Measurements from ENCODE around the gene KIDINS220. TPM values are rescaled to one million over a fixed set of nuclear protein-coding genes. Genes with fewer than 3 reads are reported as not detected.

Gene KIDINS220
- total RNA-seq = 10 to 100 TPM; 38.0 to 39.4 TPM

GRCh38 chr2:8836971-8837794 is at the start of gene KIDINS220:
Gene KIDINS220, minus strand, starts transcription at chr2:8837613. Its CDS starts 10,520 bp downstream, at chr2:8827093.
- POLR2A ChIA-PET = interaction anchor here (0.7 kb wide), 2 partner anchors 155 to 1768 kb away, joined by 3 to 4 read pairs; partner anchors contain the start of gene ID2
- H3K27ac Mint-ChIP-seq = peak within 1 kb of the TSS; percentile 100

DNA sequence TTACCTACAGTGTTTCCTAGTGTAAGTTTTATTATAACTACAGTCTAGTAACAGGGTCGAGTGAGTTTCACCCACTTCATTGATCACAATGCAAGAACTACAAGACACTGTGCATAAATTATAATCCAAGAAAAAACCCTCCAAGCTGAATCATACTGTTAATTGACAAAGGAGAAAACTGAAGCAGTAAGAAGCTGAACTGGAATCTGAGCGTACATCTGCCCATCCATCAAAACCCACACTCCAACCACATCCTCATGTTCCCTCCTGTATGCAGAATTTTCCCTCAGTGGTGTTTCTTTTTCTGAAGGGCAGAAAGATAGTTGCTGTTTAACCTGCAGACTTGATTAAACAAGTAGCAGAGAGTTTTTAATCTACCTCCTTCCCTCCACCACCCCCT is 49.5 kb upstream of the KIDINS220 start:
- H3K4me3 Mint-ChIP-seq = no peak overlapping the region
- H3K9me3 Mint-ChIP-seq = no peaks in the 10 kb centered on the region
- no peak overlapping the region for H3K27ac Mint-ChIP-seq
- no peaks in the 10 kb centered on the region for H3K36me3 Mint-ChIP-seq
- no peak for DNase-seq
- H3K4me1 Mint-ChIP-seq = peaks cover 3% of the 10 kb centered on the region
- H3K27me3 Mint-ChIP-seq = peaks cover 2% of the 10 kb centered on the region
- POLR2A ChIA-PET = no interaction called here
- ATAC-seq (ENCODE audit: low read depth) = no peak

More at GRCh38 chr2:8836971-8837794, at the start of gene KIDINS220:
- peak within 1 kb of the TSS; percentile 99 for H3K4me3 Mint-ChIP-seq
- no peaks in the 10 kb centered on the region for H3K9me3 Mint-ChIP-seq
- peaks cover 17% of the 10 kb centered on the region for H3K36me3 Mint-ChIP-seq
- H3K4me1 Mint-ChIP-seq = peaks cover 29% of the 10 kb centered on the region
- ATAC-seq (ENCODE audit: low read depth) = peak; percentile 87
- H3K27me3 Mint-ChIP-seq = no peaks in the 10 kb centered on the region
- peak; percentile 85 for DNase-seq

GRCh38 chr2:8886202-8886518 is 48.7 kb upstream of the KIDINS220 start:
- peaks cover 3% of the 10 kb centered on the region for H3K4me1 Mint-ChIP-seq
- no peak overlapping the region for H3K4me3 Mint-ChIP-seq
- H3K27ac Mint-ChIP-seq = no peak overlapping the region
- H3K9me3 Mint-ChIP-seq = no peaks in the 10 kb centered on the region
- no peak for ATAC-seq (ENCODE audit: low read depth)
- POLR2A ChIA-PET = no interaction called here
- no peak for DNase-seq
- peaks cover 2% of the 10 kb centered on the region for H3K27me3 Mint-ChIP-seq
- H3K36me3 Mint-ChIP-seq = no peaks in the 10 kb centered on the region

DNA sequence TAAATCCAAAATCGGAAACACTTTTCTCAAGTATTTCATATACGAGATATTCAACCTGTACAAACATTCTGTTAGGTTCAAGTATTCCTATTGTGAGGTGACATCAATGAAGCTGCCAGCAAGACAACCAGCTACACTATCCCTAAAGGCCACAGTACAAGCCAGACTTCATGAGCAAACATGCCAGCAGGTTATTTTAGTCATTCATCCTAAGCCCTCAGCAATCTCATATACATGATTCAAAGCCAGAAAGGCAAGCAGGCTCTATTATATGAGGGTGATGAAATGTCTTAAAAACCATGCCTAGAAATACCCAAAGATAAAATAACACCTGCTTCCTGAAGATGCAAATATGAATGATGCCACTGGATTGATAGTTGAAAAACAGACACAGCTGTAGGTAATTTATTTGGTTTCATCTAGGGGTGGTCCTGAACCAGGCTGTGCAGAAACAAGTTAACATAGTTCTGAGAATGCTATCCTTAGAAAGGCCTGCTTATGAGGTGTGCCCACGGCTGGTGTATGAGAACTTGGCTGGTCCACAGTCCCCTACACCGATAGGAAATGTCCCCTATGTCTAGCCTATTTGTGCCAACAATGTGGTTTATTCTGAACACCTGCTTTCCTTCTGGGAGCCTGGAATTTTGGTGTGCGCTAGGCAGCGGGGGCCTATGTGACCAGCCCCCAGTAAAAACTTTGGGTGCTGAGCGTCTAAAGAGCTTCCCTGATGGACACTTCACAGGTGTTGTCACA is 48.2 kb upstream of the KIDINS220 start:
- peaks cover 3% of the 10 kb centered on the region for H3K4me1 Mint-ChIP-seq

GRCh38 chr2:8884812-8885211 is 47.4 kb upstream of the KIDINS220 start:
- H3K4me3 Mint-ChIP-seq = no peak overlapping the region
- no peaks in the 10 kb centered on the region for H3K36me3 Mint-ChIP-seq
- ATAC-seq (ENCODE audit: low read depth) (no peak), DNase-seq (no peak)
- no peaks in the 10 kb centered on the region for H3K9me3 Mint-ChIP-seq
- POLR2A ChIA-PET = no interaction called here
- no peak overlapping the region for H3K27ac Mint-ChIP-seq
- H3K4me1 Mint-ChIP-seq = peaks cover 3% of the 10 kb centered on the region
- H3K27me3 Mint-ChIP-seq = no peaks in the 10 kb centered on the region

More for the DNA sequence above, 48.2 kb upstream of the KIDINS220 start:
- DNase-seq = no peak
- Mint-ChIP-seq H3K9me3 (no peaks in the 10 kb centered on the region), H3K27me3 (no peaks in the 10 kb centered on the region), H3K36me3 (no peaks in the 10 kb centered on the region), H3K4me3 (no peak overlapping the region), H3K27ac (no peak overlapping the region)
- POLR2A ChIA-PET = no interaction called here
- no peak for ATAC-seq (ENCODE audit: low read depth)

DNA sequence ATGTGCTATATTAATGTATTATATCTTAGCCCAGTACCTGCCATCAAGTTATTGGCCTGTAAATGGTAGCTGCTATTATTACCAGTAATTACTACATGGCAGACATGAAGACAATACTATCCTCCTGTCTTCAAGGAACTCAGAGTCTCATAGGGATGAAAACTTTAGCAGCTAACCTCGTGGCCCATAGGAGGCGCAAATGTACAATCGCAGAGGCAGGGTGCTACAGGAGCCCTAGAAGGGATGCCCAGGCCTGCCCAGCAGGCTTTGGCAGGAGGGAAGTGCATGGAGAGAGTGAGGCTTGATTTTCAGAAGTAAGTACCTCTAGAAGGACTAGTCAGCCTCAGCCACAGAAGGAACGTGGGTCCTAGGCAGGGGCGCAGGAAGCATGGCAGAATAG is 44.7 kb upstream of the KIDINS220 start:
- Mint-ChIP-seq H3K27ac (no peak overlapping the region), H3K27me3 (no peaks in the 10 kb centered on the region), H3K4me3 (no peak overlapping the region), H3K4me1 (peaks cover 3% of the 10 kb centered on the region), H3K36me3 (no peaks in the 10 kb centered on the region), H3K9me3 (no peaks in the 10 kb centered on the region)
- DNase-seq (no peak), ATAC-seq (ENCODE audit: low read depth) (no peak)
- POLR2A ChIA-PET = no interaction called here

GRCh38 chr2:8877894-8878293 is 40.5 kb upstream of the KIDINS220 start:
- Mint-ChIP-seq H3K9me3 (no peaks in the 10 kb centered on the region), H3K36me3 (no peaks in the 10 kb centered on the region), H3K27me3 (peaks cover 2% of the 10 kb centered on the region), H3K4me1 (no peaks in the 10 kb centered on the region), H3K4me3 (no peak overlapping the region), H3K27ac (no peak overlapping the region)
- POLR2A ChIA-PET = interaction anchor here (0.6 kb wide), 1 partner anchor 1588 kb away, joined by 3 read pairs; no protein-coding TSS in a partner anchor
- no peak for DNase-seq
- ATAC-seq (ENCODE audit: low read depth) = no peak

DNA sequence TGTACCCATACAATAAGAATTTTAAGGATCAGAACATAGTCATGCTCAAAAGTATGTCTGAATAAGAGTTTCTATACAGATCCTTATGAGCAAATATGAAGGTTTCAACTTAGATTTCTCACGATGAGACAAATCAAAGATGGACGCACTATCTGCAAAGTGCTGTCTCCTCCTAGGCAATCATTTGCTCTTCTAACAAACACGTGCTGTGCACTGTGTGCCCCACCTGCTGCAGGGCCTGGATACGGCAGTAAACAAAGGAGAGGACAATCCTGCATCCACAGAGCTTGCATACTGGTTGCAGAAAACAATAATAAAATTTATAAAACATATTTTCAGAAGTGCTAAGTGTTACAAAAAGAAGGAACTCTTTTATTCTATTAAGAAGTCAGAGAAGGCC is 39.9 kb upstream of the KIDINS220 start:
- H3K4me1 Mint-ChIP-seq = no peaks in the 10 kb centered on the region
- no peak overlapping the region for H3K4me3 Mint-ChIP-seq
- H3K36me3 Mint-ChIP-seq = no peaks in the 10 kb centered on the region
- ATAC-seq (ENCODE audit: low read depth) (no peak), DNase-seq (no peak)
- POLR2A ChIA-PET = interaction anchor here (0.6 kb wide), 1 partner anchor 1588 kb away, joined by 3 read pairs; no protein-coding TSS in a partner anchor
- H3K27me3 Mint-ChIP-seq = peaks cover 3% of the 10 kb centered on the region
- no peaks in the 10 kb centered on the region for H3K9me3 Mint-ChIP-seq
- H3K27ac Mint-ChIP-seq = no peak overlapping the region

GRCh38 chr2:8876628-8877027 is 39.2 kb upstream of the KIDINS220 start:
- no peak overlapping the region for H3K4me3 Mint-ChIP-seq
- POLR2A ChIA-PET = no interaction called here
- H3K27me3 Mint-ChIP-seq = peaks cover 3% of the 10 kb centered on the region
- no peaks in the 10 kb centered on the region for H3K4me1 Mint-ChIP-seq
- ATAC-seq (ENCODE audit: low read depth) (no peak), DNase-seq (no peak)
- no peaks in the 10 kb centered on the region for H3K9me3 Mint-ChIP-seq
- no peaks in the 10 kb centered on the region for H3K36me3 Mint-ChIP-seq
- H3K27ac Mint-ChIP-seq = no peak overlapping the region

- Mint-ChIP-seq H3K4me1 (no peaks in the 10 kb centered on the region), H3K36me3 (no peaks in the 10 kb centered on the region), H3K4me3 (no peak overlapping the region), H3K9me3 (no peaks in the 10 kb centered on the region), H3K27me3 (peaks cover 3% of the 10 kb centered on the region), H3K27ac (no peak overlapping the region)
- no peak for ATAC-seq (ENCODE audit: low read depth)
- POLR2A ChIA-PET = no interaction called here
- no peak for DNase-seq
Observed at GRCh38 chr2:8872821-8873432, 35.5 kb upstream of the KIDINS220 start.

DNA sequence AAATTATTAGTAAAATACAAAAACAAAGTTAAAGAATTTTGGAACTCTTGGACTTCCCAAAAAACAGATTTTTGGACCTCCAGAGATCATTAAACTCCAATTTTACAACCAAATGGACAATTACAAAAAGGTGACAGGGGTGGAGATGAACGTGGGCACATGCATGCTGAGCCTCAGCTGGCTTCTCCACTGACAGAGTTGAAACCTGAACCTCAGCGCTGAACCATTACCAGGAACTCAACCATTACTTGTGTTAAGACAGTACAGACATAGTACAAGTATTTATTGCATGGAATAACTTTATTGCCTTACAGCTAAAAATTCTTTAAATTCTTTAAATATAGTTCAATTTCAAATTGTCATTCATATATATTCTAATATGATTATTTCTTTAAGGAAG is 33.0 kb upstream of the KIDINS220 start:
- Mint-ChIP-seq H3K9me3 (no peaks in the 10 kb centered on the region), H3K27ac (no peak overlapping the region), H3K4me1 (no peaks in the 10 kb centered on the region), H3K4me3 (no peak overlapping the region), H3K36me3 (no peaks in the 10 kb centered on the region), H3K27me3 (peaks cover 3% of the 10 kb centered on the region)
- no peak for ATAC-seq (ENCODE audit: low read depth)
- POLR2A ChIA-PET = no interaction called here
- DNase-seq = no peak

GRCh38 chr2:8867363-8867762 is 29.9 kb upstream of the KIDINS220 start:
- POLR2A ChIA-PET = no interaction called here
- no peak overlapping the region for H3K4me3 Mint-ChIP-seq
- no peak for DNase-seq
- H3K36me3 Mint-ChIP-seq = no peaks in the 10 kb centered on the region
- H3K27me3 Mint-ChIP-seq = peaks cover 5% of the 10 kb centered on the region
- H3K27ac Mint-ChIP-seq = no peak overlapping the region
- H3K4me1 Mint-ChIP-seq = no peaks in the 10 kb centered on the region
- ATAC-seq (ENCODE audit: low read depth) = no peak
- no peaks in the 10 kb centered on the region for H3K9me3 Mint-ChIP-seq

DNA sequence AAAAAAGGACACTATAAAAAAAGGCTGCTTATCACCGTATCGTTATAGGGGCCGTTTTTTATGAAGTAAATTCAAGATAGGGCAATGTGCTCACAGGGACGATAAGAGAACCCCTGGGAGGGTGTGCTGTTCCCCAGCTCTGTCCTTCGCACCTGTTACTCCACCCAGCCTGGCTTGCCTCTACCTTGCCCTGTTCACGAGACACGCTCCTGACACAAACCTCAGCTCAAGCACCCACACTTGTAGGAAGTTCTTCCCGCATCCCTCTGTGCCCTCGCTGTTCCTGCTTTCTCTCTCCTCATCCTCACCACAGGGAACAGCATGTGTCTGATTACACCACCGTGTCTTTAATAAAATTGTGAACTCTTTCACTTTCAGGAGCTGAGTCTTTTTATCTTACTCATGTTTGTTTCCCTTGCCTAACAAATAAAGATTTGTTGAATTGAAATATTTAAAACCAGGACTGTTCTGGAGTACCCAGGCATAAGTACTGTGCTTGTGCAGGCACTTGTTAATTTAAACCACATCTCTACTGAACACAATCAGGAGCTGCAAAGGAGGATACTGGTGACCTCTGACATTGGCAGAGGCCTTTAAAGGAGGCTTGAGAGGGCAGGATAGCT is 26.0 kb upstream of the KIDINS220 start:
- POLR2A ChIA-PET = no interaction called here
- no peak overlapping the region for H3K4me3 Mint-ChIP-seq
- H3K36me3 Mint-ChIP-seq = no peaks in the 10 kb centered on the region
- no peak overlapping the region for H3K27ac Mint-ChIP-seq
- no peaks in the 10 kb centered on the region for H3K4me1 Mint-ChIP-seq
- peaks cover 11% of the 10 kb centered on the region for H3K27me3 Mint-ChIP-seq
- no peak for DNase-seq
- no peaks in the 10 kb centered on the region for H3K9me3 Mint-ChIP-seq
- no peak for ATAC-seq (ENCODE audit: low read depth)

All from activated naive CD8-positive, alpha-beta T cell treated with anti-CD3 and anti-CD28 coated beads, Interleukin-2, amount 10 ng/mL, durations not matched to agents 7 days and 5 days (primary cell).